Effector CD4-positive, alpha-beta T cell (primary cell): ENCODE data around the gene EMP1.

Experiments
- DNase-seq: peaks from one replicate; pipeline ENCODE4 v3.0.0-alpha.2; 2020
- total RNA-seq: gene quantifications from one replicate; lab custom pipeline; 2026; lab: John Stamatoyannopoulos, UW

The EMP1 gene, protein sequence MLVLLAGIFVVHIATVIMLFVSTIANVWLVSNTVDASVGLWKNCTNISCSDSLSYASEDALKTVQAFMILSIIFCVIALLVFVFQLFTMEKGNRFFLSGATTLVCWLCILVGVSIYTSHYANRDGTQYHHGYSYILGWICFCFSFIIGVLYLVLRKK
- total RNA-seq, result 12.2 reads per million, percentile 36 among the genes with 10 or more reads in this experiment

DNA sequence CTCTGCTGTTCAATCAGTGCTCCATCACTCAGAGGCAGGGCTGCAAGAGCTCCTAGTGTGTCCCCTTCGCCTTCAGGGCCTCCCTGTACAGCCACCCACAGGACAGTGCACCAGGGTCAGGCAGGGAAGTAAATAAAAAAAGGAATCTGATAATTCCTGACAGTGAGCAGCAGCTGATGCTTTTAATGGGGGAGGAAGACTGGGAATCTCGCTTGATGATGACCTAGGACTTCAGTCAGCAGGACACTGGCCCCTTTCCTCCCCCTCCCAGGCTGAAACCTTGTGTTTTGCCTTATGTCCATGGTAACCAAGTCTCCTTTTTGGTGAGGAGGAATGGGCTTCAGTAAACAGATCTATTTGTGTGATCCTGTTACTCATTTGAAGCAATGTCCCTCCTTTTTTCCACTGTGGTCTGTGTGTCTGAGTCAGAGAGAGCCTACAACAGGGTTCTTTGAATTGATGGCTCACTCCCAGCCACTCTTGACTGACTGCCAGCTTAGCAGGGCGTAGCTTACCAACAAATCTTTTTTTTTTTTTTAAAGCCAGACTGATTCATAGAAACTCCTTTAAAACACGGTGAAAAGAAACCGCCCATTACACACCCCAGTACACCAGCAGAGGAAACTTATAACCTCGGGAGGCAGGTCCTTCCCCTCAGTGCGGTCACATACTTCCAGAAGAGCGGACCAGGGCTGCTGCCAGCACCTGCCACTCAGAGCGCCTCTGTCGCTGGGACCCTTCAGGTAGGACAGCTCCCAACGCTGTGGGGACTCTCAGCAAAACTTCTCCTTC is at the start of gene EMP1:
TSS of gene EMP1 (plus strand) at position 597 of the 792 bp plus-strand sequence. CDS start 14,785 bp downstream, outside the sequence.
- DNase-seq, result peak; percentile 55

DNA sequence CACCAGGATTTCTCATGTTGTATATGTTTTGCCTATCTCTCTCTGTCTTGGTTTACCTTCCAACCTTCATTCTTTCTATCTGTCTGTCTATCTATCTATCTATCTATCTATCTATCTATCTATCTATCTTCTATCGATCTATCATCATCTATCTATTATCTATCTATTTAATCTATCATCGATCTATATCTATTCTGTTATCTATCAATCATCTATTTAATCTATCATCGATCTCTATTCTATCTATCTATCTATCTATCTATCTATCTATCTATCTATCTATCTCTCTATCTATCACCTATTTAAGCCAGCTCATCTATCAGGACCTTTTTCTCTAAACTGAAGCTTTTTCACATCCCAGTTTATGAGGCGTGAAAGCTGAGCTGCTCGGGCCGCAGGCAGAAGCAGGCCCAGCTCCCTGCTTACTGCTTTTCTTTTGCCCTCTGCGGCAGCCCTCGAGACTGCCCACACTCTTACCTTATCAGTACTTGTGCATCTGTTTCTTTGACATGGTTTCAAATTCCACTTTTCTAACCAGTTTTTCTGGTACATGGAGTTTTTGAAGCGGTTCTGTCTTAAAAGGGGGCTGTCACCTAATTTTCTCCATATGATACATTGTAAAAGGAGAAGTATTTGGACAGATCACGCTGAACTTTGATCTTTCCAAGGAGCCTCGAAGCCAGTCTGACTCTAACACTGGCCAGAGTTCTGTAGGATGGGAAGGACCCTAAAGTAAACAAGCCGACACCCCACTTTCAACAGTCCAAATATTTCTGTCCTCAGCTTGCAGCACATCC is 48.6 kb upstream of the EMP1 start:
- DNase-seq, result no peak

DNA sequence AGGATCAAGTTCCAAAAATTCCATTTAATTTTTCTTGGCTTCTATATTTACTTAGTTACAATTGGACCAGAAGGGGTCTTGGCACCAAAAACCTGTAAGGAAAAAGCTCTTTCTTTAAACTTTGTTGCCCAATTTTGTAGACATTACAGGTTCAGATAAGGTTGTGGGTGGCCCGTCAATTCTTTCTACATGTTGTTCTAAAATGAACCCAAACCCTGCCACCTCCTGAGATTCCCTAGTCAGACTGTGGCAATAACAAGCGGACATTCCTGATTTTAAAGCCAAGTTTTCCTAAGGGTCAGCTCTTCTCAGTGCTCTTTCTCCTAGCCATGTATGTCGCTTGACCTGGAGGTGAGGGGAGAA is 48.1 kb upstream of the EMP1 start:
- no peak for DNase-seq

DNA sequence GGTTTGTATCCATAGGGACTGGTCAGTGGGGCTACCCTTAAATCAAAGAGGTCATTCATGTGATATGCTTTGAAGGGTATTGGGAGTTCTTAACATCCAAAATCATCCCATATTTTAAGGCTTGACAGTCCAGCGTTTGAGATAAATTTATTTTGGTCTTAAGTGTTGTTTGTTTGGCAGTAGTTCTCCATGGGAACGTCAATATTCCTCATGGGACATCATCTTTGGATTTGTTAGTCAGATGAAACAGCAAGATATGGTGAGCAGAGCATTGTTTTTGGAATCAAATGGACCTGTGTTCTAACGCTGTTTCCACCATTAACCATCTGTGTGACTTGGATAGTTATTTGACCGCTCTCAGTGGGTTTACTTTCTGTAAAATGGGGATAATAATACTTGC is 47.1 kb upstream of the EMP1 start:
- no peak for DNase-seq

DNA sequence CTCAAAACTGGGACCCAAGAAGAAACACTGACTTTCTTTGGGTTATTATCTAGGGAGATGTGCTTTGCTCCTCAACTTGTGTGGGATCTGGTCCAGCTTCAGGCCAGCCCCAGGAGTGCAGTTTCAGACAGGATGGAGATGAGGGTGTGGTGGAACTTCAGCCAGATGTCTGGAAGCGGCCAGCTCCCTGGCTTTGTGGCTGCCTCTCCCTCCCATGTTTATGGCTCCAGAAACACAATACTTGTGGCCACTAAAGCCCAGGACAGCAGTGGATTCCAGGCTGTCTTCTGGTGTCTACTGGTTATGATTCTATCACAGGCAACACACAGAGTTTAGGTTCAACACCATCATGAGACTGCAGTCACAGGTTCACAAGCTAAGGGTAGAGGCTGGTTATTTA is 44.2 kb upstream of the EMP1 start:
- no peak for DNase-seq

DNA sequence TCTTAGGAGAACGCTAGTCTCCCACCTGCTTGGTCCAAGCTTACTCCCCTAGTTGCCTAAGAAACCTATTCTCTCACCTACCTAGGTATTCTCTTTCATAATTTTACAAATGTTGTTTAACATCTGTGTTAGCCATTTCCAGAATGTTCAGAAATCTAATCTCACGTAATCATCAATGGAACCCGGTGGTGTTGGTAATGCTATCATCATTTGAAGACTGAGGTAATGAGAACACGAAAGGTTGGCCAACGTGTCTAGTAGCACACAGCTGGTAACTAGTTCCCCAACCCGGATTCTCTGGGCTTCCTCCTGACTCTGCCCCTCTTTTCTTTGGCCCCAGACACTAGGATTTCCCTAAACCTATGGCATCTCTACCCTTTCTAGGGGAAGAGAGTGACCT is 43.8 kb upstream of the EMP1 start:
- no peak for DNase-seq

DNA sequence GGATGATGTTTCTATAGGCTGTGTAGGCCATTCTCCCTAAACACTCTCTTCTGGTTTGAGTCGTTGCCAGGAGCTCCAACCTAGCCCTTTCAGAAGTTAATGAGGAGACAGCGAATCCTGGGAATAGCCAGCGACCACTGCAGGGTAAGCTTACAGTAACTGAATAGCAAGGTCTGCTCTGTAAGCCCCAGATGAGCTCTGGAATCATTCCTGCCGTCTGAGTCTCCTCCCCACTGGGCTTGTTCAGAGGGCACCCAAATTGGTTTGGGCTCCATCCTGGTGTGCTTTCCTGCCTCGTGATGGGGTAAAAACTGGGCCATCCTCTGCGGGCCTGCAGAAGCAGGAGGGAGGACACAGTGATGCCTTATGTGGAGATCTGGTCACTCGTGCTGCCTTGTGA is 43.3 kb upstream of the EMP1 start:
- no peak for DNase-seq

DNA sequence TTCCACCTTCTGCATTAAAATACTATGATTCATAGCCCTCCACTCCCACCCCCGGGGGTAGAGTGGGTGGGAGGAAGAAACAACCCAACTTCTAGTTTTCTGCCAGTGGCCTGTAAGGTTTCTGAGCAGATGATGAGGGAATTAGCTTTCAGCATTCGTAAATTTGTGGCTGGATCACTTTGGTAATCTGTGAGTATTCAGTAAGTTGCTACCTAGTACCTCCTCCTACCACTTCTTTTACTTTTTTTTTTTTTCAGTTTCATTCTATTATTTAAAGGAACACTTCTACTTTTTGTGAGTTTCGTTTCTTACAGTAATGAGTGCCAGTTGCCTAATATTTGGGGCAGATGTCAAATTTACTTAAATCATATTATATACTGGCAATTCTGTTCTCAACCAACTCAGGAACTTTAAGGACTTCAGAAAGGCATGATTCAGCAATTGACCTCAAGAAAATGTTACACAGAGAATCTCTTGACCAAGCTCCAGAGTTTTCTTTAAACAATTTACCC is 42.4 kb upstream of the EMP1 start:
- DNase-seq, result no peak

DNA sequence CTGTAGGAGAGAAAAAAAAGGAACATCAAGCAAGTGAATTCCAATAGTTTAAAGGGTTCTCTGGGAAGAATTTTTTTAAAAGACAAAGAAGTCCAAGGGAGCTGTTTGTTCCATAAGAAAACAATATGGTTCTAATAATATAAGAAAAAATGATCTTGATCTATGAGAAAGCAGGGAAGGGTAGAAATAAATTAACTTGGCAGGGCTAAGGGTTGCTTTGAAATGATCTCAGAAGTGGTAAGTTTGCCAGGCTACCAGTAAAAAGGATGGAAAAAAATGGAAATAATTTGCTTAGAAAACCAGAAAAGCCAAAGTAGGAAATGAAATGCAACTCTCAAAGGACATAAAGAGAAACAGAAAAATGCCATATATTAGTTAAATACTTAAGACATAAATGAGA is 41.7 kb upstream of the EMP1 start:
- no peak for DNase-seq

DNA sequence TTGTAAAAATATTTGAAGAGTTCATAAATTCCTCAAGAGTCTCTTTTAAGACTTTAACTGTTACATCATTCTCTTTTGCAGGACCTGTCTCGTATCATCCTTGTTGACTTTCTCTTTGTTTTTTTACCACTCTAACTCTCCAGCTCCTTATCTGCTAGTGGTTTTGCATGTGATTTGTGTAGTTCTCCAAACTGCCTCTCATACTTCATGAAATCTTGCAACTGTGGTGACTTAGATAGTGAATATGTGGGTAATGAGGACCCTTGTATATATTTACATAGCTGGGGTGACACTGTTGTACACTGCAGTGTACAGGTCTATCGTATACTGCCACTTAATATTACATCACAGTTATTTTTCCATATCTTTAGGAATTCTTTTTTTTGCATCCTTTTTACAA is 40.2 kb upstream of the EMP1 start:
- DNase-seq, result no peak

DNA sequence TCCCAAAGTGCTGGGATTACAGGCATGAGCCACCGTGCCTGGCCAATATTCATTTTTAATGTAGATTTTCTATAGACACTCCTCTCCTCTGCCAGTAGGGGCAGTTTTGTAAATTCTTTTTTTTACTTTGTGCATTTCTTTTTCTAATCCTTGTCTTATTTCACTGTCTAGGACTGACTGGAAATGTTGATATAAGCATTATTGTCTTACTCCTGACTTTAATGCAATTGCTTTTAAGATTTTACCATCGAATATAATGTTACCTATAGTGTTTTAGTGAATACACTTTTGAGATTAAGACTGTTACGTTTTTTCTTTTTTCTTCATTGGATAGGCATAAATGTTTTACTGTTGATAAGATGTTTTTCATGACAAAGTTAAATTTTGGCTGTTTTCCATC is 35.4 kb upstream of the EMP1 start:
- no peak for DNase-seq

DNA sequence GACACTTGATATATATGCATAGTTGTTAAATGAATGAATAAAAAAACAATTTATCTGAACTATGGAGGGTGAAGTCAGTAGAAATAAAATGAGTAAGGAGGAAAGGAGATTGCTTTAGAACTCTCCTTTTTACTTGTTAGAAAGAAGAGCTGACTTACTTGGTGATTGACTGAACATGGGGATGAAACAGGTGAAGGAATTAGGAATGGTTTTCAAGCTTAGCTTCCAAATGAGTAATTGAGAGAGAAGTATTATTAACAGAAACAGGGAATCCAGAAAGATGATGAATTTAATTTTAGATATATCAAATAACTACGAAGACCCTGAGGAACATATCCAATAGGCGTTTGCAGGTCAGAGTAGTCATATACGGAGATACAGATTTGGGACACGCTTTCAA is 33.6 kb upstream of the EMP1 start:
- DNase-seq, result no peak

DNA sequence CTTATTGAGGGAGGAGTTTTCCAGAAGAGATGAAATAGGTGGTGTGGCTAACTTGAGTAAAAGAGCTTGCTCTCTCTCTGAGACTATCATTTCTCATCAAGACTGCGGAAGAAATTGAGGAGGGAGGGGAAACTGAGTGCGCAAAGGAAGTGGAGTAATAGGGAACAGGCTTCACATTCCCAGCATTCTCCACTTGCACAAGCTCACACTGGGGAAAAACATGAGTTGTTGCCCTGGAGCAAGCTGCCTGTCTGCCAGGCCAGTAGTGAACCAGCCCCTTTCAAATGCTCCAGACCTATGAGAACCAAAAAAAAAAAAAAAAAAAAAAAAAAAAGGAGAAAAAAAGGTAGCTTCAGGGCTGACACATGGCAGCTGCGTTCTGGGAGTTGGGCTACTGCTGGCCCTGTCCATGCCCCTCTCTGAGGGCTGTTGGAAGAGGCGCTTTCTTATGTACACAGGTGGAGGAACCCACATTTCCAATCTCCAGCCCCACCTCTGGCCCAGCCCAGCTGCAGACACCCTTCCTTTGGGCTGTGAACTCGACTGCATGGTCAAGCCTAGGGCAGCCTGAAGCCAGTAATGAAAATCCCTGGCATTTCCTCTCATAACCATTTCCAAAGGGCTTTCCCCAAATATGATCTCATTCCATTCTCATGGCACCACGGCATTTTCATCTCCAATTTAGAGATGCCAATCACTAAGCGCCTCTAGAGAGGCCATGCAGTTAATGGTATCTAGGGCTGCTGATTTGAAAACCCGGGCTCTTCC is 32.5 kb upstream of the EMP1 start:
- DNase-seq, result no peak

DNA sequence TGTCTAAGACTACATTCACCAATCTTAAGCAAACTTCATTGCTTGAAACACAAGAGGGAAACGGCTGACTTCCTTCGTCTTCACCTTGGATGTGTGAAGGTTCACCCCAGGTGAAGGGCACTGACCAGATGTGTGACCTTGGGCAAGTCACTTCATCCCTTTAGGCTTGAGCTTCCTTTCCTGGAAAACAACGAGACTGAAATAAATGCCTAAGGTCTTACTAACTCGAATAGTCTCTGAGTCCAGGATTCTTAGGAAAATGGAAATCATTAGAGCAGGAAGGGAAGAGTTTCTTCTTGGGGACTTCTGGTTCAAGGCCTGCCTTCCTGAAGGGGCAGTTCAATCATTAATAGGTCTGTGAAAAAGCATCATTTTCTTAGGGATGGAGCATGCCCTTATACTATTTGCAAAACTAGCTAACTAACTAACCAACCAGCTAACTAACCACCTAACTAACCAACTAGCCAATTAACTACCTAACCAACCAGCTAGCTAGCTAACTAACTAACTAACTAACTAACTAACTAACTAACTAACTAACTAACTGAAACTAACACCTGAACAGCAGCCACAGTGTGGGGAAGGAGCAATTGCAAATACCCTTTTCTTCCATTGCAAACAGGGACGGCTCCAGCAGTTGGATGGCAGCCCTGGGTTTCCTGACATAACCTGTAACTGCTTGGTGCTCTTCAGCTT is 31.5 kb upstream of the EMP1 start:
- DNase-seq, result no peak

DNA sequence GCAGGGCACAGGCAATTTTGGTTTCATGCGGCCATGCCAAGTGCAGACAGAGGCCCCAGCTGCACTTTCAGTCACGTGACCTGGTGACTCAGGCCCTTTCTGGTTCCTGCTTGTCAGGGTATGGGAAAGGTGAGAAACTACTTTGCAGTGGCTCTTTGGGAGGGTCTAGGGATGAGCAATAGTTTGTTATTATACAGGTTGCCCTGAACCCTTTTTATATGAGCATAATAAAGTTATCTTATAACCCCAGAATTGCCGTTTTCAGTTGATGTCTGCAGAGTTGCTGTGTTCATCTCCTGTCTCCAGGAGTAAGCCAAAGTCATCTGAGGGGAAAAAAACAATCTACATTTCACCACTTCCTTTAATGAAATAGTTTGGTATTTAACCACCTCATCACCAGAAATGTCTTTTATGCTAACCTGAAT is 30.9 kb upstream of the EMP1 start:
- DNase-seq, result peak; percentile 56

DNA sequence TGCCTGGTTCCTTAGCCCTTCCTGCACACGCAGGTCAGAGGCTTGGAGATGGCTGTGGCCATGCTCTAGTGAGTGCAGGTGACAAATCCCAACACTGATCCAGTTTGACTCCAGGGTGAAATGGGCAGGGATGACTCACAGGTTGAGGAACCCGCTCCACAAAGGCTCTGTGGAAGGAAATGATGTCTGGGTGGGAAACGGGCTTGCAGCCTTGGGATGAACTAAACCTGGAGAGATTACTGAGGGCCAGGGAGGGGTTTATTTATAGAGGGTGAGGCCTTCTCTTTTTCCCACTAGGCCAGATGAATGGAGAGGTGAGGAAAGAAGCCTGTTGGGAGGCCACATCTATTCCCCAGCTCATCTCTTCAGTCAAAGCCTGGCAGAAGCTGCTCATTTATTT is 29.3 kb upstream of the EMP1 start:
- no peak for DNase-seq

DNA sequence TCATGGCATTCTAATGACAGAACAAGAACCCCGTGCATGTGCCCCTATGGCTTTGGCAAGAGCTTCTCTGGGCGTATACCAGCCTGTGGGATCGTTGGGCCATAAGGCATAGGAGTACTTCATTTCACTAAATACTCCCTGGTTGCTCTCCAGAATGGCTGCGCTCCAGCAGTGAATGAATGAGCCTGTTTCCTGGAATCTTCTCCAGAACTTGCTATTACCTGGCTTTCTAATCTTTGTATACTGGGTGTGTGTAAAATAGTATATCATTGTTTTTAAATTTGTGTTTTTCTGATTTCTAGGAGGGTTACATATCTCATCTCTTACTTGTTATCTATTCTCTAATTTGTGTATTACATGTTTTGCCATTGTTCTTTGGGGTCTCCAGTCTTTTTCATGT is 28.6 kb upstream of the EMP1 start:
- no peak for DNase-seq

DNA sequence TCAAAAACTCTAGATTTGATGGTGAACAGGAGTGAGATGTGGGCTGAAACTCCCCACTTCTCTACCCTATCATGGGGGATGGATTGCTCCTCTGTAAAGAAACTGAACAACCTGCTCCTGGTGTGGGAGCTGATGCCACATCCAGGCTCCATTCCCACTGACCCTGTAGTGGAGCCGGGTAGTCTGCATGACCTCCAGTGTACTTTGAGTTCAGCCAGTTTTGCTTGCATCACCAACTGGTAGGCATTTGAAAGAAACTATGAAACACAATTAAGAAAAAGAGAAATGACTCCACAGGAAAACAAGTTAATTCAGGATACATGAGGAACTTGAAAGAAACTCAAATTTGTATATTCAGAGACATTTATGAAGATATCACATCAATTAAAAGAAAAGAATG is 27.3 kb upstream of the EMP1 start:
- no peak for DNase-seq

DNA sequence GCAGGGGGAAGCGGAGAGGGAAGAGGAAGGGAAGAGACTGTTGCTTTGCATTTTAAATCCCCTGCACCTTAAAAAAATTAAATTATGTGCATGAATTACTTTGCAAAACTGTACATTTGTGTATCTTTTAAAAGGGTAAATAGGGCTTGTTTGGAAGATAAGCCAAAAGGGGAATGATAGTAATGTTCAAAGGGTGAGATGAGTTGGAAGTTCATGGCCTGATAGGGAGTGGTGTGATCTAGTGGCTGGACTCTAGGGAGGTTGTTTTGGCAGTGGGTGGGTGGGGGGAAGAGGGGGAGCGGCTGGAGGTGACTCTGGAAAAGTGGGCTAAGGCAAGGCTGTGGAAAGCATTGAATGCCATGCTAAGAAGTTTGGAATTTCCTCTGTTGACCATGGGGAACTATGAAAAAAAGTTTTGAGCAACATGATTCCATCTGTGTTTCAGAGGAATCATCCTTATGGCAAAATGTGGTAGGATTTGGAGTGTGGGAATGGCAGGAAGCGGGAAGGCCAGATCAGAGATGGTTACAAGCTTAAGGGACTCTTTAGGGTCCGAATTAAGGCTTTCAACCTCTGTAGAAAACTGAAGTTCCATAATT is 25.5 kb upstream of the EMP1 start:
- no peak for DNase-seq

DNA sequence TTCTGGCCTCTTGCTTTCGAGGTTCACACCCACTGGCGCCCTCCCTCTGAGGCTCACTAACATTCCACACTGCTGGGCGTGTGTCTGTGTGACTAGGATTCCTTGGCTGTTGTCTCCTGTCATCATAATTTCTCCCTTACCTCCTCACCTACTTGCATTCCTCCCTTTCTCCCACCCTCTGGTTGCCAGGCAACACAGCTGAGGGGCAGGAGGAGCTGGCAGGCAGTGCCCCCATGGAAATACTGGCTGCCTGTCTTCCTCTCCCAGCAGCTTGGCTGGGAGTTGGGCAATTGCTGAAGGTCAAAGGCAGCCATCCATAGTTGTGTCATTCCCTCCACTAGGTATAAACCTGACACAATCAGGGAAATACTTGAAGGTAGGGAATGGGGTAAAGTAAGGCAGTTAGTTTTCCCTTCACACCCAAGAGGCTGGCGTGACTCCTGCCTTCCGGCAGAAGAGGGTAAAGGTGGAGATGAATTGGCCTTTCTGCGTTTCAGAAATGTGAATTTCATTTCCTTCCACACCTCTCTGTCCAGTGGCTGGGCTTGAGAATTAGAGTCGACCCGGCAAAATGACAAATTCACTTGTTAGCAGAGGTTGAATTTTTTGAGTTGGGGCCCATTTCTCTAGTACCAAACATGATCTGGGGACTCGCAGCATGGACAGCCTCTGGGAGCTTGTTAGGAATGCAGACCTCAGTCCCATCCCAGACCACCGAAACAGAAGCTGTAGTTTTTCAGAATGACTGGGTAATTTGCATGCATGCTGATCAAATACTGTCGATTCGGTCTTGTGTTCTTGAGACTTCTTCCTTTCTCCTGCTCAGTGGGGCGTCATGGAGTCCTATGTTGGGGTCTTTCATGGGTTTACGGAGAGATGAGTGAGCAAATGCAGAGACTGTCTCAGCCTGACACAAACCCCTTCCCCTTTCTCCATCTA is 24.3 kb upstream of the EMP1 start:
- no peak for DNase-seq
